Lower leg skin (tissue), 4 donors: Measurements from ENCODE around the gene STAT5B. TPM values are rescaled to one million over a fixed set of nuclear protein-coding genes. Genes with fewer than 3 reads are reported as not detected.
"Not testable (repeated sequence)": the region's sequence is repeated elsewhere in the genome, so short reads cannot be mapped to it uniquely, and the experiment has no call there.

Experiments
- DNase-seq, 2 donors: peaks; one replicate each; pipeline ENCODE4 v3.0.0-alpha.2; 2019; ENCODE audit warnings: low spot score in 2 of 2
- H3K4me3 ChIP-seq: fragments of 200-600 bp; sonication (generic); 2 replicates; pipeline ENCODE4 v1.5.1; 2017; ENCODE audit warnings: mild to moderate bottlenecking, low read depth; ENCODE audit not compliant: poor library complexity, severe bottlenecking
- CTCF ChIP-seq, 3 donors: fragments of 450-650 bp; IDR thresholded peaks; one replicate each; pipeline ENCODE4 v1.5.1; 2016; ENCODE audit warnings: antibody characterized with exemption in 3 of 3, mild to moderate bottlenecking in 3 of 3, moderate library complexity in 2 of 3
- POLR2A ChIP-seq, 2 donors: fragments of 450-650 bp; IDR thresholded peaks; one replicate each; pipeline ENCODE4 v1.6.1; 2016 to 2017; ENCODE audit warnings: antibody characterized with exemption in 2 of 2, mild to moderate bottlenecking in 1 of 2, moderate library complexity in 1 of 2
- WGBS, 2 donors: methylation state at CpG; one replicate each; pipeline ENCODE4 v1.1.5; 2018; 5-methylcytosine and 5-hydroxymethylcytosine counted together
- intact Hi-C: fragments of 100-400 bp; cut with DNase I; formaldehyde crosslinking; loops from one replicate; pipeline ENCODE4 v1.15.0; 2023; ENCODE audit warnings: low total_unique reads
- total RNA-seq, 4 donors: library from RNA; depleted of rRNA; stranded (reverse); fragments of >200 nt; gene quantifications; one replicate each; pipeline ENCODE4 v1.1.0, GENCODE V29; 2016

STAT5B gene
- total RNA-seq, 4 donors from 2014 or later, result 40.2 to 72.4 (median 50.5) TPM

GRCh38 chr17:42309142-42309541 is 33.0 kb upstream of the STAT5B start:
- DNase-seq, result no peak
- no peak for TF ChIP-seq POLR2A (IDR thresholded peaks at IDR 0.05)
- no peak for TF ChIP-seq CTCF (IDR thresholded peaks at IDR 0.05)
- no peak overlapping the region for H3K4me3 ChIP-seq
- intact Hi-C loops, result no loop called here
- WGBS, 2 donors, result 90 to 91% methylated on average over 9 of the region's 9 CpGs

- no peak for TF ChIP-seq POLR2A (IDR thresholded peaks at IDR 0.05)
- TF ChIP-seq CTCF (IDR thresholded peaks at IDR 0.05), result no peak
- 89 to 90% methylated on average over 7 of the region's 7 CpGs for WGBS, 2 donors
- intact Hi-C loops, result no loop called here
- no peak overlapping the region for H3K4me3 ChIP-seq
- no peak for DNase-seq
Observed at GRCh38 chr17:42308446-42308845, 32.3 kb upstream of the STAT5B start.

GRCh38 chr17:42307362-42307927 is 31.3 kb upstream of the STAT5B start:
- WGBS, 2 donors, result 91 to 94% methylated on average over 19 of the region's 19 CpGs
- no peak for DNase-seq
- no peak overlapping the region for H3K4me3 ChIP-seq
- TF ChIP-seq CTCF (IDR thresholded peaks at IDR 0.05) (no peak), POLR2A (IDR thresholded peaks at IDR 0.05) (no peak)
- intact Hi-C loops, result no loop called here

GRCh38 chr17:42306385-42306667 is 30.1 kb upstream of the STAT5B start:
- TF ChIP-seq POLR2A (IDR thresholded peaks at IDR 0.05) (no peak), CTCF (IDR thresholded peaks at IDR 0.05) (no peak)
- H3K4me3 ChIP-seq, result no peak overlapping the region
- 89 to 91% methylated on average over 5 of the region's 5 CpGs for WGBS, 2 donors
- no peak for DNase-seq
- intact Hi-C loops, result no loop called here

- TF ChIP-seq POLR2A (IDR thresholded peaks at IDR 0.05), result no peak
- TF ChIP-seq CTCF (IDR thresholded peaks at IDR 0.05), result no peak
- no peak overlapping the region for H3K4me3 ChIP-seq
- WGBS, 2 donors, result 91% methylated on average over 17 to 18 of the region's 18 CpGs
- intact Hi-C loops, result no loop called here
- DNase-seq, result no peak
Observed at GRCh38 chr17:42305543-42306384, 29.6 kb upstream of the STAT5B start.

- intact Hi-C loops, DNase-seq, H3K4me3 ChIP-seq: not testable (repeated sequence)
- 95 to 96% methylated on average over 6 of the region's 6 CpGs for WGBS, 2 donors
Observed at GRCh38 chr17:42305031-42305330, 28.8 kb upstream of the STAT5B start.
